Body of pancreas (tissue), 4 donors: ENCODE measurements around the gene KDM4C.

Source experiments
- CTCF ChIP-seq, 7 experiments: fragments of 450-650 bp in 4 of 7; fragments of 200-600 bp in 3 of 7; sonication (generic) in 3 of 7; IDR thresholded peaks; one replicate each; pipeline ENCODE4 v1.5.1; 2016 to 2019; ENCODE audit warnings: antibody characterized with exemption in 7 of 7
- POLR2A ChIP-seq, 3 donors: fragments of 450-650 bp; IDR thresholded peaks; one replicate each; pipeline ENCODE4 v1.6.1; 2016; ENCODE audit warnings: antibody characterized with exemption in 3 of 3, mild to moderate bottlenecking in 2 of 3

- no peak for TF ChIP-seq CTCF (IDR thresholded peaks at IDR 0.05)
- no peak for TF ChIP-seq POLR2A (IDR thresholded peaks at IDR 0.05)
These were observed 141.5 kb downstream of the KDM4C start for GRCh38 chr9:6899274-6899673.
